ENCODE measurements around the gene NCAN. TPM values are rescaled to one million over a fixed set of nuclear protein-coding genes. Genes with fewer than 3 reads are reported as not detected.

Gene NCAN
- total RNA-seq, 5 donors from 2014 or later (not counting 1 experiment from before 2014, with no cell fraction given), result 0.03 to 0.10 TPM; not detected in 3

GRCh38 chr19:19209372-19209771, 2.4 kb upstream of the NCAN start:
- Mint-ChIP-seq H3K9me3 (no peaks in the 10 kb centered on the region), H3K4me3 (no peak overlapping the region), H3K4me1 (peaks cover 19 to 29% (median 27%) of the 10 kb centered on the region in 3 donors), H3K36me3 (no peaks in the 10 kb centered on the region), H3K27ac (no peak overlapping the region), H3K27me3 (peaks cover 28 to 41% of the 10 kb centered on the region in 2 donors)
- POLR2A ChIA-PET, result no interaction called here
- peaks cover 10 to 76% of the 10 kb centered on the region in 2 experiments for H3K27me3 ChIP-seq (replicated peaks in 1 of 2; ENCODE audit: control insufficient read depth in 2 of 2, extremely low read depth in 1 of 2, insufficient read depth in 2 of 2, low read length in 1 of 2)
- ATAC-seq (replicated peaks in 1 of 4) (no peak), DNase-seq (no peak)
- peaks cover 3 to 27% of the 10 kb centered on the region in 2 experiments for H3K4me1 ChIP-seq (ENCODE audit: control insufficient read depth in 1 of 2, extremely low read depth in 1 of 2, insufficient read depth in 2 of 2, low read length in 2 of 2)
- 38% methylated on average over 9 of the region's 9 CpGs for WGBS (ENCODE audit: insufficient coverage)
- H3K4me3 ChIP-seq (ENCODE audit: control insufficient read depth in 1 of 2, extremely low read depth in 1 of 2, low read length in 1 of 2), result no peak overlapping the region
- no peaks in the 10 kb centered on the region for H3K9me3 ChIP-seq
- no peak overlapping the region for H3K27ac ChIP-seq (ENCODE audit: low read length)
- CTCF ChIA-PET, result interaction anchor here in 1 of 2 donors (0.7 kb wide), 1 partner anchor 151 kb away, joined by 3 read pairs; no protein-coding TSS in a partner anchor
- H3K36me3 ChIP-seq (ENCODE audit: control insufficient read depth in 2 of 2, extremely low read depth in 1 of 2, insufficient read depth in 1 of 2, low read length in 1 of 2), result no peaks in the 10 kb centered on the region

GRCh38 chr19:19212916-19213315, 1.2 kb downstream of the NCAN start:
- no CpG with 5 or more reads among the region's 7 CpGs for WGBS (ENCODE audit: insufficient coverage)

GRCh38 chr19:19213426-19214158, 1.8 kb downstream of the NCAN start:
- Mint-ChIP-seq H3K27ac (peak overlapping the region in 1 of 2 donors; percentile 53), H3K4me3 (no peak overlapping the region), H3K27me3 (peaks cover 48 to 59% of the 10 kb centered on the region in 2 donors), H3K4me1 (peaks cover 0 to 15% (median 5%) of the 10 kb centered on the region in 3 donors), H3K36me3 (no peaks in the 10 kb centered on the region), H3K9me3 (no peaks in the 10 kb centered on the region)
- POLR2A ChIA-PET, result no interaction called here
- Histone ChIP-seq H3K27me3 (replicated peaks in 1 of 2; ENCODE audit: control insufficient read depth in 2 of 2, extremely low read depth in 1 of 2, insufficient read depth in 2 of 2, low read length in 1 of 2) (peaks cover 12 to 86% of the 10 kb centered on the region in 2 experiments), H3K9me3 (no peaks in the 10 kb centered on the region), H3K27ac (ENCODE audit: low read length) (no peak overlapping the region), H3K36me3 (ENCODE audit: control insufficient read depth in 2 of 2, extremely low read depth in 1 of 2, insufficient read depth in 1 of 2, low read length in 1 of 2) (no peaks in the 10 kb centered on the region), H3K4me3 (ENCODE audit: control insufficient read depth in 1 of 2, extremely low read depth in 1 of 2, low read length in 1 of 2) (no peak overlapping the region), H3K4me1 (ENCODE audit: control insufficient read depth in 1 of 2, extremely low read depth in 1 of 2, insufficient read depth in 2 of 2, low read length in 2 of 2) (no peaks in the 10 kb centered on the region)
- ATAC-seq (replicated peaks in 1 of 4), result no peak
- WGBS (ENCODE audit: insufficient coverage), result 54% methylated on average over 13 of the region's 21 CpGs
- CTCF ChIA-PET, result interaction anchor here in 1 of 2 donors (0.5 kb wide), 1 partner anchor 13 kb away, joined by 5 read pairs; no protein-coding TSS in a partner anchor
- no peak for DNase-seq

More at GRCh38 chr19:19212916-19213315, 1.2 kb downstream of the NCAN start:
- no peak overlapping the region for H3K27ac Mint-ChIP-seq
- POLR2A ChIA-PET, result no interaction called here
- no peaks in the 10 kb centered on the region for H3K36me3 Mint-ChIP-seq
- Histone ChIP-seq H3K36me3 (ENCODE audit: control insufficient read depth in 2 of 2, extremely low read depth in 1 of 2, insufficient read depth in 1 of 2, low read length in 1 of 2) (no peaks in the 10 kb centered on the region), H3K9me3 (no peaks in the 10 kb centered on the region), H3K4me1 (ENCODE audit: control insufficient read depth in 1 of 2, extremely low read depth in 1 of 2, insufficient read depth in 2 of 2, low read length in 2 of 2) (peaks cover 0 to 3% of the 10 kb centered on the region in 2 experiments), H3K27me3 (replicated peaks in 1 of 2; ENCODE audit: control insufficient read depth in 2 of 2, extremely low read depth in 1 of 2, insufficient read depth in 2 of 2, low read length in 1 of 2) (peaks cover 12 to 85% of the 10 kb centered on the region in 2 experiments), H3K4me3 (ENCODE audit: control insufficient read depth in 1 of 2, extremely low read depth in 1 of 2, low read length in 1 of 2) (no peak overlapping the region), H3K27ac (ENCODE audit: low read length) (no peak overlapping the region)
- peaks cover 48 to 59% of the 10 kb centered on the region in 2 donors for H3K27me3 Mint-ChIP-seq
- ATAC-seq (replicated peaks in 1 of 4) (no peak), DNase-seq (no peak)
- CTCF ChIA-PET, result no interaction called here
- no peak overlapping the region for H3K4me3 Mint-ChIP-seq
- peaks cover under 1 to 15% (median 6%) of the 10 kb centered on the region in 3 donors for H3K4me1 Mint-ChIP-seq
- H3K9me3 Mint-ChIP-seq, result no peaks in the 10 kb centered on the region

- Mint-ChIP-seq H3K27ac (peak overlapping the region in 1 of 2 donors; percentile 53), H3K4me1 (peaks cover 0 to 15% (median 5%) of the 10 kb centered on the region in 3 donors), H3K4me3 (no peak overlapping the region), H3K27me3 (peaks cover 48 to 63% of the 10 kb centered on the region in 2 donors), H3K36me3 (no peaks in the 10 kb centered on the region), H3K9me3 (no peaks in the 10 kb centered on the region)
- CTCF ChIA-PET, result interaction anchor here in 1 of 2 donors (0.5 kb wide), 1 partner anchor 13 kb away, joined by 5 read pairs; no protein-coding TSS in a partner anchor
- no peaks in the 10 kb centered on the region for H3K4me1 ChIP-seq (ENCODE audit: control insufficient read depth in 1 of 2, extremely low read depth in 1 of 2, insufficient read depth in 2 of 2, low read length in 2 of 2)
- POLR2A ChIA-PET, result no interaction called here
- DNase-seq (no peak), ATAC-seq (replicated peaks in 1 of 4) (no peak)
- no peaks in the 10 kb centered on the region for H3K36me3 ChIP-seq (ENCODE audit: control insufficient read depth in 2 of 2, extremely low read depth in 1 of 2, insufficient read depth in 1 of 2, low read length in 1 of 2)
- peaks cover 12 to 86% of the 10 kb centered on the region in 2 experiments for H3K27me3 ChIP-seq (replicated peaks in 1 of 2; ENCODE audit: control insufficient read depth in 2 of 2, extremely low read depth in 1 of 2, insufficient read depth in 2 of 2, low read length in 1 of 2)
- no peaks in the 10 kb centered on the region for H3K9me3 ChIP-seq
- H3K4me3 ChIP-seq (ENCODE audit: control insufficient read depth in 1 of 2, extremely low read depth in 1 of 2, low read length in 1 of 2), result no peak overlapping the region
- H3K27ac ChIP-seq (ENCODE audit: low read length), result no peak overlapping the region
- WGBS (ENCODE audit: insufficient coverage), result 7% methylated on average over 2 of the region's 5 CpGs
Observed at GRCh38 chr19:19214159-19214490, 2.4 kb downstream of the NCAN start.

GRCh38 chr19:19214892-19215291, 3.1 kb downstream of the NCAN start:
- Mint-ChIP-seq H3K27me3 (peaks cover 48 to 57% of the 10 kb centered on the region in 2 donors), H3K27ac (peak overlapping the region in 1 of 2 donors; percentile 27), H3K4me3 (no peak overlapping the region), H3K4me1 (peaks cover 0 to 15% (median 5%) of the 10 kb centered on the region in 3 donors), H3K36me3 (no peaks in the 10 kb centered on the region), H3K9me3 (no peaks in the 10 kb centered on the region)
- H3K9me3 ChIP-seq, result no peaks in the 10 kb centered on the region
- H3K4me1 ChIP-seq (ENCODE audit: control insufficient read depth in 1 of 2, extremely low read depth in 1 of 2, insufficient read depth in 2 of 2, low read length in 2 of 2), result no peaks in the 10 kb centered on the region
- CTCF ChIA-PET, result no interaction called here
- H3K4me3 ChIP-seq (ENCODE audit: control insufficient read depth in 1 of 2, extremely low read depth in 1 of 2, low read length in 1 of 2), result no peak overlapping the region
- WGBS (ENCODE audit: insufficient coverage), result 14% methylated on average over 1 of the region's 8 CpGs
- no peak for ATAC-seq (replicated peaks in 1 of 4)
- H3K36me3 ChIP-seq (ENCODE audit: control insufficient read depth in 2 of 2, extremely low read depth in 1 of 2, insufficient read depth in 1 of 2, low read length in 1 of 2), result no peaks in the 10 kb centered on the region
- peaks cover 12 to 81% of the 10 kb centered on the region in 2 experiments for H3K27me3 ChIP-seq (replicated peaks in 1 of 2; ENCODE audit: control insufficient read depth in 2 of 2, extremely low read depth in 1 of 2, insufficient read depth in 2 of 2, low read length in 1 of 2)
- no peak overlapping the region for H3K27ac ChIP-seq (ENCODE audit: low read length)
- DNase-seq, result peak in 10 of 35 experiments; percentile 10 to 45 (median 24)
- POLR2A ChIA-PET, result no interaction called here

- Mint-ChIP-seq H3K27ac (no peak overlapping the region), H3K9me3 (no peaks in the 10 kb centered on the region), H3K4me1 (peaks cover 0 to 15% (median 2%) of the 10 kb centered on the region in 3 donors), H3K27me3 (peaks cover 42 to 52% of the 10 kb centered on the region in 2 donors), H3K4me3 (no peak overlapping the region), H3K36me3 (no peaks in the 10 kb centered on the region)
- no peaks in the 10 kb centered on the region for H3K4me1 ChIP-seq (ENCODE audit: control insufficient read depth in 1 of 2, extremely low read depth in 1 of 2, insufficient read depth in 2 of 2, low read length in 2 of 2)
- no peaks in the 10 kb centered on the region for H3K9me3 ChIP-seq
- no CpG with 5 or more reads among the region's 4 CpGs for WGBS (ENCODE audit: insufficient coverage)
- POLR2A ChIA-PET, result no interaction called here
- no peak for DNase-seq
- no peaks in the 10 kb centered on the region for H3K36me3 ChIP-seq (ENCODE audit: control insufficient read depth in 2 of 2, extremely low read depth in 1 of 2, insufficient read depth in 1 of 2, low read length in 1 of 2)
- peaks cover 12 to 72% of the 10 kb centered on the region in 2 experiments for H3K27me3 ChIP-seq (replicated peaks in 1 of 2; ENCODE audit: control insufficient read depth in 2 of 2, extremely low read depth in 1 of 2, insufficient read depth in 2 of 2, low read length in 1 of 2)
- CTCF ChIA-PET, result no interaction called here
- no peak overlapping the region for H3K4me3 ChIP-seq (ENCODE audit: control insufficient read depth in 1 of 2, extremely low read depth in 1 of 2, low read length in 1 of 2)
- ATAC-seq (replicated peaks in 1 of 4), result no peak
- no peak overlapping the region for H3K27ac ChIP-seq (ENCODE audit: low read length)
Observed at GRCh38 chr19:19215792-19216191, 4.0 kb downstream of the NCAN start.
